GM12892 (cell line): ENCODE measurements around the gene FRMD4B.

Source experiments
- DNase-seq: peaks from one replicate; pipeline ENCODE4 v3.0.0; 2011; ENCODE audit not compliant: insufficient read length
- FAIRE-seq: peaks from 2 replicates; lab custom pipeline; 2011; peaks lifted over from hg19 to GRCh38; lab: Jason Lieb, UNC
- POLR2A ChIP-seq: IDR thresholded peaks from 2 replicates; pipeline ENCODE4 v1.6.1; 2011; ENCODE audit warnings: low read depth, low read length, control low read depth
- POLR2AphosphoS5 ChIP-seq: IDR thresholded peaks from 2 replicates; pipeline ENCODE4 v1.6.1; 2011; ENCODE audit warnings: low read depth, low read length, control low read depth
- TAF1 ChIP-seq: IDR thresholded peaks from 2 replicates; pipeline ENCODE4 v1.6.1; 2011; ENCODE audit warnings: low read depth, mild to moderate bottlenecking, control low read depth, low read length, borderline replicate concordance

The FRMD4B gene

GRCh38 chr3:69419276-69419675, 33.4 kb upstream of the FRMD4B start:
- TF ChIP-seq TAF1, result no peak
- no peak for TF ChIP-seq POLR2A
- TF ChIP-seq POLR2AphosphoS5, result no peak
- no peak for FAIRE-seq

GRCh38 chr3:69417541-69418078, 31.7 kb upstream of the FRMD4B start:
- DNase-seq (no peak), FAIRE-seq (no peak)
- no peak for TF ChIP-seq POLR2AphosphoS5
- no peak for TF ChIP-seq POLR2A
- TF ChIP-seq TAF1, result no peak

More at GRCh38 chr3:69419276-69419675, 33.4 kb upstream of the FRMD4B start:
- DNase-seq, result no peak

- TF ChIP-seq POLR2AphosphoS5, result no peak
- TF ChIP-seq POLR2A, result no peak
- no peak for TF ChIP-seq TAF1
- FAIRE-seq, result no peak
- no peak for DNase-seq
These were observed 27.8 kb upstream of the FRMD4B start for GRCh38 chr3:69413551-69414207.

GRCh38 chr3:69411346-69411745, 25.5 kb upstream of the FRMD4B start:
- FAIRE-seq (no peak), DNase-seq (no peak)

GRCh38 chr3:69410301-69410700, 24.4 kb upstream of the FRMD4B start:
- FAIRE-seq (peak; percentile 80), DNase-seq (no peak)
- TF ChIP-seq TAF1, result no peak
- no peak for TF ChIP-seq POLR2A
- TF ChIP-seq POLR2AphosphoS5, result no peak

More at GRCh38 chr3:69411346-69411745, 25.5 kb upstream of the FRMD4B start:
- TF ChIP-seq POLR2A, result no peak
- TF ChIP-seq TAF1, result no peak
- TF ChIP-seq POLR2AphosphoS5, result no peak

- TF ChIP-seq POLR2A, result no peak
- TF ChIP-seq POLR2AphosphoS5, result no peak
- TF ChIP-seq TAF1, result no peak
- no peak for DNase-seq
- no peak for FAIRE-seq
These were observed 23.9 kb upstream of the FRMD4B start for GRCh38 chr3:69409831-69410230.

GRCh38 chr3:69409011-69409410, 23.1 kb upstream of the FRMD4B start:
- TF ChIP-seq POLR2A (no peak), TAF1 (no peak), POLR2AphosphoS5 (no peak)
- no peak for DNase-seq
- FAIRE-seq, result no peak

GRCh38 chr3:69408542-69408941, 22.7 kb upstream of the FRMD4B start:
- DNase-seq (no peak), FAIRE-seq (no peak)
- no peak for TF ChIP-seq POLR2A
- no peak for TF ChIP-seq TAF1
- TF ChIP-seq POLR2AphosphoS5, result no peak

GRCh38 chr3:69407908-69408307, 22.0 kb upstream of the FRMD4B start:
- DNase-seq, result no peak
- TF ChIP-seq POLR2AphosphoS5 (no peak), POLR2A (no peak), TAF1 (no peak)
- FAIRE-seq, result no peak

- DNase-seq, result no peak
- FAIRE-seq, result no peak
These were observed 20.3 kb upstream of the FRMD4B start for GRCh38 chr3:69406163-69406562.

GRCh38 chr3:69405067-69405466, 19.2 kb upstream of the FRMD4B start:
- DNase-seq (no peak), FAIRE-seq (no peak)
- no peak for TF ChIP-seq TAF1
- no peak for TF ChIP-seq POLR2A
- TF ChIP-seq POLR2AphosphoS5, result no peak

More at GRCh38 chr3:69406163-69406562, 20.3 kb upstream of the FRMD4B start:
- TF ChIP-seq TAF1, result no peak
- TF ChIP-seq POLR2A, result no peak
- TF ChIP-seq POLR2AphosphoS5, result no peak

GRCh38 chr3:69403454-69403853, 17.6 kb upstream of the FRMD4B start:
- DNase-seq (no peak), FAIRE-seq (no peak)
- TF ChIP-seq POLR2AphosphoS5, result no peak
- no peak for TF ChIP-seq TAF1
- no peak for TF ChIP-seq POLR2A
